H1 (cell line): Measurements from ENCODE around the gene RDH11.

Experiments used
- CTCF ChIP-seq, 3 experiments: IDR thresholded peaks; 1 replicate in 2 of 3; 2 replicates in 1 of 3; pipeline versions ENCODE4 v1.5.1 to v1.6.1; 2011; ENCODE audit warnings: low read length in 3 of 3, mild to moderate bottlenecking in 3 of 3, inconsistent platforms in 2 of 3, low read depth in 1 of 3, moderate library complexity in 1 of 3; ENCODE audit not compliant: insufficient read depth in 1 of 3; ENCODE audit errors: control extremely low read depth in 1 of 3
- RBBP5 ChIP-seq: IDR thresholded peaks from 2 replicates; pipeline ENCODE4 v1.7.1; 2012; ENCODE audit warnings: low read depth, mild to moderate bottlenecking, inconsistent platforms, low read length, moderate library complexity, borderline replicate concordance

- TF ChIP-seq CTCF (IDR thresholded peaks at IDR 0.05; ENCODE audit: control extremely low read depth in 1 of 3, insufficient read depth in 1 of 3, low read depth in 1 of 3, low read length in 3 of 3): no peak
- no peak for TF ChIP-seq RBBP5
Observed at GRCh38 chr14:67733616-67734015, 38.1 kb upstream of the RDH11 start.
